ENCODE data around the gene ZNF367. TPM values are rescaled to one million over a fixed set of nuclear protein-coding genes. Genes with fewer than 3 reads are reported as not detected.

The ZNF367 gene
- total RNA-seq, 4 donors from 2014 or later: 2.5 to 4.3 (median 3.1) TPM

DNA sequence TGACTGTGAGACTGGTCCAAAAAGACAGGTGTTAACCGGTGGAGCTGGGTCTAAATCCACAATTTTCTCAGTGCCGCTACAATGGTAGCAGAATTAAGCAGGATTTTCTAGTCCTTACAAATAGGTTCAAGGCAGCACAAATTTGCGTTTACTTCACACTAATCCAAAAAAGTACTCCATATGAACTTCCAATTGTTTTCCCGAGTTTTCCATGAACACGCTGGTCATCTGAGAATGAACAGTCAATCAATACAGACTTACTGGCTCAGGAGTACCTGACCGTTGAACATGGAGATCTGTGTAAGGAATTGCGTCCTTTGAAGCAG lies 35.4 kb downstream of the ZNF367 start:
- H3K27me3 ChIP-seq: no peaks in the 10 kb centered on the region
- peak overlapping the region; percentile 64 to 93 (median 72) for H3K4me3 ChIP-seq
- TF ChIP-seq, protein P1, sequence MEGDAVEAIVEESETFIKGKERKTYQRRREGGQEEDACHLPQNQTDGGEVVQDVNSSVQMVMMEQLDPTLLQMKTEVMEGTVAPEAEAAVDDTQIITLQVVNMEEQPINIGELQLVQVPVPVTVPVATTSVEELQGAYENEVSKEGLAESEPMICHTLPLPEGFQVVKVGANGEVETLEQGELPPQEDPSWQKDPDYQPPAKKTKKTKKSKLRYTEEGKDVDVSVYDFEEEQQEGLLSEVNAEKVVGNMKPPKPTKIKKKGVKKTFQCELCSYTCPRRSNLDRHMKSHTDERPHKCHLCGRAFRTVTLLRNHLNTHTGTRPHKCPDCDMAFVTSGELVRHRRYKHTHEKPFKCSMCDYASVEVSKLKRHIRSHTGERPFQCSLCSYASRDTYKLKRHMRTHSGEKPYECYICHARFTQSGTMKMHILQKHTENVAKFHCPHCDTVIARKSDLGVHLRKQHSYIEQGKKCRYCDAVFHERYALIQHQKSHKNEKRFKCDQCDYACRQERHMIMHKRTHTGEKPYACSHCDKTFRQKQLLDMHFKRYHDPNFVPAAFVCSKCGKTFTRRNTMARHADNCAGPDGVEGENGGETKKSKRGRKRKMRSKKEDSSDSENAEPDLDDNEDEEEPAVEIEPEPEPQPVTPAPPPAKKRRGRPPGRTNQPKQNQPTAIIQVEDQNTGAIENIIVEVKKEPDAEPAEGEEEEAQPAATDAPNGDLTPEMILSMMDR (IDR thresholded peaks at IDR 0.05): no peak
- TF ChIP-seq POLR2A (IDR thresholded peaks at IDR 0.05) (no peak), EP300 (IDR thresholded peaks at IDR 0.05) (no peak)
- no peaks in the 10 kb centered on the region for H3K36me3 ChIP-seq
- no peaks in the 10 kb centered on the region for H3K9me3 ChIP-seq
- H3K4me1 ChIP-seq: peaks cover 0 to 40% (median 5%) of the 10 kb centered on the region in 4 donors
- DNase-seq (ENCODE audit: low spot score in 2 of 2): no peak
- WGBS, 2 donors: 30 to 31% methylated on average over 7 of the region's 7 CpGs
- peak overlapping the region; percentile 83 to 97 (median 92) for H3K27ac ChIP-seq

DNA sequence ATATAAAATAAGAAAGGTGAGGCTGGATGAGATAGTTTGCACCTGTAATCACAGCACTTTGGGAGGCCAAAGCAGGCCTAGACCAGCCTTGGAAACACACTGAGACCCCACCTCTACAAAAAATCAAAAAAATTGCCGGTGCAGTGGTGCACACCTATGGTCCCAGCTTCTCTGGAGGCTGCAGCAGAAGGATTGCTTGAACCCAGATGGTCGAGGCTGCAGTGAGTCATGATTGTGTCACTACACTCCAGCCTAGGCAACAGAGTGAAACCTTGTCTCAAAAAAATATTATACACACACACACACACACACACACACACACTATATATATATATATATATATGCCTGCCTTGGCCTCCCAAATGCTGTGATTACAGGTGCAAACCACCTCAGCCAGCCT lies 36.0 kb downstream of the ZNF367 start:
- DNase-seq (ENCODE audit: low spot score in 2 of 2): no peak
- H3K27ac ChIP-seq: peak overlapping the region in 3 of 4 donors; percentile 14 to 97 (median 93)
- no peaks in the 10 kb centered on the region for H3K27me3 ChIP-seq
- no peak for TF ChIP-seq POLR2A (IDR thresholded peaks at IDR 0.05)
- TF ChIP-seq, protein P1 (IDR thresholded peaks at IDR 0.05): no peak
- TF ChIP-seq EP300 (IDR thresholded peaks at IDR 0.05): no peak
- H3K4me3 ChIP-seq: peak overlapping the region in 2 of 4 donors; percentile 76 to 93
- no peaks in the 10 kb centered on the region for H3K36me3 ChIP-seq
- no peaks in the 10 kb centered on the region for H3K9me3 ChIP-seq
- H3K4me1 ChIP-seq: peaks cover 0 to 40% (median 5%) of the 10 kb centered on the region in 4 donors
- WGBS, 2 donors: 61 to 68% methylated on average over 2 of the region's 2 CpGs

DNA sequence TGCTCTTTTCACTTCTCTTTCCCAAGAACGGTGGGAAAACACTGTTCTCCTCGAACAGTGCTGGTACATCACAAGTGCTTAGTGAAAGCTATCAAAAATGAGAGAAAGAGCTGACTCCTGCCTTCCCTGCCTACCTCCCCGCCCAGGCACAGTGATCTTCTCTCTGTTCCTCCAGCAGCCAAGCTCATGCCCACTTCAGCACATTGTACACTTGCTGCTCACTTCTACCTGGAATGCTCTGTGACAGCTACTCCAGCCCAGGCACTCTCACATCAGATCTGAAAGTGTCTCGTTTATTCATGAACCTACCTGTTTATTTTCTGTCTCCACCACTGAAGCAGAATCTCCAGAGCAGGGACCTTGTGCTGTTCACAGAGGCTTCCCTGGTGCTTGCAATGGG lies 36.5 kb downstream of the ZNF367 start:
- 84 to 86% methylated on average over 4 of the region's 4 CpGs for WGBS, 2 donors
- H3K4me3 ChIP-seq: no peak overlapping the region

DNA sequence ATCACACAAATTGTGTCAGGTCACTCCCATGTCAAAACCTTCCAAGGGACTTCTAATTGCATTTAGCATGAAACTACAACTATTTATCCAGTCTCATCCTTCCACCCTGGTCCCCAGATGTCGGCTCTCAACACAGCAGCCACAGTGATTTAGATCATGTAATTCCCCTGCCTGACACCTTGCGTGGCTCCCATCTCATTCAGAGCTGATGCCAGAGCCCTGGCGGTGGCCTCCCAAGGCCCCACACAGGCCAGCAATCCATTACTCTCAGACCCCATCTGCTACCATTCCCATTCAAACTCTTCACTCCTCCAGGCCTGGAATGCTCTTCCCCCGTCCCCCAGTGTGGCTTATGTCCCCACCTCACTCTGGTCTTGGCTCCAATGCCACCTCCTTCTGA lies 37.0 kb downstream of the ZNF367 start:
- DNase-seq (ENCODE audit: low spot score in 2 of 2): no peak
- Histone ChIP-seq H3K4me3 (no peak overlapping the region), H3K36me3 (no peaks in the 10 kb centered on the region), H3K27me3 (no peaks in the 10 kb centered on the region), H3K9me3 (no peaks in the 10 kb centered on the region), H3K27ac (peak overlapping the region in 2 of 4 donors; percentile 50 to 93), H3K4me1 (peaks cover 0 to 40% (median 5%) of the 10 kb centered on the region in 4 donors)
- no peak for TF ChIP-seq POLR2A (IDR thresholded peaks at IDR 0.05)
- TF ChIP-seq, protein P1 (IDR thresholded peaks at IDR 0.05): no peak
- WGBS, 2 donors: 91% methylated on average over 4 of the region's 4 CpGs

More for the DNA sequence above, 36.5 kb downstream of the ZNF367 start:
- Histone ChIP-seq H3K4me1 (peaks cover 0 to 40% (median 5%) of the 10 kb centered on the region in 4 donors), H3K27ac (peak overlapping the region in 3 of 4 donors; percentile 14 to 93 (median 50)), H3K27me3 (no peaks in the 10 kb centered on the region), H3K9me3 (no peaks in the 10 kb centered on the region), H3K36me3 (no peaks in the 10 kb centered on the region)
- TF ChIP-seq EP300 (IDR thresholded peaks at IDR 0.05): no peak
- TF ChIP-seq, protein P1 (IDR thresholded peaks at IDR 0.05): no peak
- TF ChIP-seq POLR2A (IDR thresholded peaks at IDR 0.05): no peak
- no peak for DNase-seq (ENCODE audit: low spot score in 2 of 2)

DNA sequence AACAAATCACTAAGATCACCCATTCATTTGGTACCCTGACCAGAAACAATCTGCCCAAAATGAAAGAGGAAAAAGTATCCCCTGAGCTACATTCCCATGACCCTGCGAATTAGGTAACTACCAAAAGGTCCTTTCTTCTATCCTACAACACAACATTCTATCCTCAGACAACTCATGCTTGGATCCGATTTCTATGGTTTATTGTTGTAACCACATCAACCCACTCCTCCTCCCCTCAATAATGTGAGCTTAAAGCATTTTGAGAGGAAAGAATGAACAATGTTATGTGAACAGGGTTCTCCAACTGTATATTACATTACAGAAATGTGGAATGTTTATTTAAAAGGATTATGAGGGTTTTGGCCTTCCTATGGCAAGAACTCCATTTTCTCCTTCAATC lies 38.7 kb downstream of the ZNF367 start:
- no peak overlapping the region for H3K4me3 ChIP-seq
- H3K4me1 ChIP-seq: peaks cover 0 to 40% (median 5%) of the 10 kb centered on the region in 4 donors
- no peaks in the 10 kb centered on the region for H3K27me3 ChIP-seq
- DNase-seq (ENCODE audit: low spot score in 2 of 2): no peak
- TF ChIP-seq EP300 (IDR thresholded peaks at IDR 0.05) (no peak), POLR2A (IDR thresholded peaks at IDR 0.05) (no peak)
- TF ChIP-seq, protein P1 (IDR thresholded peaks at IDR 0.05): no peak
- H3K9me3 ChIP-seq: no peaks in the 10 kb centered on the region
- WGBS, 2 donors: 55 to 63% methylated on average over 2 of the region's 2 CpGs
- peak overlapping the region in 2 of 4 donors; percentile 33 to 50 for H3K27ac ChIP-seq
- no peaks in the 10 kb centered on the region for H3K36me3 ChIP-seq
